LNCAP (cell line): ENCODE data around the gene CYP3A4.

Source experiments
- TF ChIP-seq, protein P1 (sequence below): fragments of 450-650 bp; IDR thresholded peaks from 2 replicates; pipeline ENCODE4 v1.5.1; 2017; ENCODE audit warnings: mild to moderate bottlenecking

CYP3A4 gene

DNA sequence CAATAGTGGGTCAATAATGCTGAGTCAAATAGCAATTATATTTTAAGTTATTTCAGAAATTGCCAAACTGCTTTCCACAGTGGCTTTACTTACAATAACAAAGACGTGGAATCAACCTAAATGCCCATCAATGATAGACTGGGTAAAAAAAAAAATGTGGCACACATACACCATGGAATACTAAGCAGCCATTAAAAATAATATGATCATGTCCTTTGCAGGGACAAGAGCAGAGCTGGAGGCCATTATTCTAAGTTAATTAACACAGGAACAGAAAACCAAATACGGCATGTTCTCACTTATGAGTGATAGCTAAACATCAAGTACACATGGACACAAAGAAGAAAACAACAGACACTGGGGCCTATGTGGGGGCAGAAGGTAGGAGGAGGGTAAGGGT is 15.0 kb upstream of the CYP3A4 start:
- TF ChIP-seq, protein P1, sequence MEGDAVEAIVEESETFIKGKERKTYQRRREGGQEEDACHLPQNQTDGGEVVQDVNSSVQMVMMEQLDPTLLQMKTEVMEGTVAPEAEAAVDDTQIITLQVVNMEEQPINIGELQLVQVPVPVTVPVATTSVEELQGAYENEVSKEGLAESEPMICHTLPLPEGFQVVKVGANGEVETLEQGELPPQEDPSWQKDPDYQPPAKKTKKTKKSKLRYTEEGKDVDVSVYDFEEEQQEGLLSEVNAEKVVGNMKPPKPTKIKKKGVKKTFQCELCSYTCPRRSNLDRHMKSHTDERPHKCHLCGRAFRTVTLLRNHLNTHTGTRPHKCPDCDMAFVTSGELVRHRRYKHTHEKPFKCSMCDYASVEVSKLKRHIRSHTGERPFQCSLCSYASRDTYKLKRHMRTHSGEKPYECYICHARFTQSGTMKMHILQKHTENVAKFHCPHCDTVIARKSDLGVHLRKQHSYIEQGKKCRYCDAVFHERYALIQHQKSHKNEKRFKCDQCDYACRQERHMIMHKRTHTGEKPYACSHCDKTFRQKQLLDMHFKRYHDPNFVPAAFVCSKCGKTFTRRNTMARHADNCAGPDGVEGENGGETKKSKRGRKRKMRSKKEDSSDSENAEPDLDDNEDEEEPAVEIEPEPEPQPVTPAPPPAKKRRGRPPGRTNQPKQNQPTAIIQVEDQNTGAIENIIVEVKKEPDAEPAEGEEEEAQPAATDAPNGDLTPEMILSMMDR: no peak

DNA sequence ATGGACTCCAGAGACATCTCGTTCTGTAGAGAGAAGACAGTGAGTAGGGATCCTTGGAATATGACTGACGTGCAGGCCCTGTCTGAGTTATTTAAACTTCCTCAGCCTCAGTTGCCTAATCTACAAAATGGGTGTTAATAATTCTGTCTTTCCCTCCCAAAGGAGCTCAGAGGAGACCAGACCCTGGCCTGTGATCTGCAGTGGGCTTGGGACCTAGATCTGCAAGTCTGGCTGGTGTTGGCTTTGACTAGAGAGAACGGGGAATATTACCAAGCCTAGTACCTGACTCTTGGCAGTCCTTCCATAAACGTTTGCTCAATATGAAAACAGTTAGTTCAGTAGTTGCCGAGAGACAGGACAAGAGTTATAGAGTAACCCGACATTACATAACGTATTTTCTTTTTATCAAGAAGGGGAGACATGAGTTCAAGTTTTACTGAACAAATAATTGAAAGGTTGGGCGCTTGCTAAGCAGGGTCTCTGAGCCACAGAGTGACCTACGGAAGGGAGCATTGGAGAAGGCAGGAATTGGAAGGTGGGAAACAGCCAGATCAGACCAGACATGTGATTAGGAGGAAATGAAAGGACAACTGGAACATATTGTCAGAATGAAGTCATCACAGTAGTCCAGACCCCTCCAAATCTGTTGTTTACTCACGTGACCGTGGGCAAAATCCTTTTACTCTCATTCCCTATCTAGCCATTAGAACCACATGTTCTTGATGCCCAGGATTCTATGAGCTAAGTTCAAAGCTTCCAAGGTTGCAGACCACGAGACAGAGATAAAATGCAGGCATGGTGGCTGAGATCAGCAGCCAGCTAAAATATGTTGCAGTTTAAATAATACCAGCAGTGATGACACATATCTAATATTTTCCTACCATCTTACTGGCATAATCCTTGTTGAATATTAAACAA is 10.9 kb upstream of the CYP3A4 start:
- TF ChIP-seq, protein P1: no peak

GRCh38 chr7:99793443-99793842 is 9.5 kb upstream of the CYP3A4 start:
- TF ChIP-seq, protein P1: no peak

DNA sequence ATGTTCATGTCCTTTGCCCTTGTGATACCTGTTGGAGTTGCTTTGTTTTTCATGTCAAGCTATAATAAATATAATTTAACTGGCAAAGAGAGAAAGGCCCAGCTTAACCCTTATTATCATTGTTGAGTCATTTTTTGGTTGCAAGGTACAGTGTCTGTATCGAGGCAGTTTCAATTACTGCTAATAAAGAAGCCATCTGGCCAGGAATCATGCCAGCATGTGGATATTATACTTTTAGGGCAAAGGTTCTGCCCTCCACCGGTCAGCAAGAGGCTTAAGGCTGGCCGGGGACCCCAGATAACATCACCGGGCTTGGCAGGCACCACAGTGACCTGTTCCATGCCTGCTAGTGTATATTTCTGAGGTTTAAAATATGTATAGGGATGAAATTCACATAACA is 9.0 kb upstream of the CYP3A4 start:
- TF ChIP-seq, protein P1: no peak

DNA sequence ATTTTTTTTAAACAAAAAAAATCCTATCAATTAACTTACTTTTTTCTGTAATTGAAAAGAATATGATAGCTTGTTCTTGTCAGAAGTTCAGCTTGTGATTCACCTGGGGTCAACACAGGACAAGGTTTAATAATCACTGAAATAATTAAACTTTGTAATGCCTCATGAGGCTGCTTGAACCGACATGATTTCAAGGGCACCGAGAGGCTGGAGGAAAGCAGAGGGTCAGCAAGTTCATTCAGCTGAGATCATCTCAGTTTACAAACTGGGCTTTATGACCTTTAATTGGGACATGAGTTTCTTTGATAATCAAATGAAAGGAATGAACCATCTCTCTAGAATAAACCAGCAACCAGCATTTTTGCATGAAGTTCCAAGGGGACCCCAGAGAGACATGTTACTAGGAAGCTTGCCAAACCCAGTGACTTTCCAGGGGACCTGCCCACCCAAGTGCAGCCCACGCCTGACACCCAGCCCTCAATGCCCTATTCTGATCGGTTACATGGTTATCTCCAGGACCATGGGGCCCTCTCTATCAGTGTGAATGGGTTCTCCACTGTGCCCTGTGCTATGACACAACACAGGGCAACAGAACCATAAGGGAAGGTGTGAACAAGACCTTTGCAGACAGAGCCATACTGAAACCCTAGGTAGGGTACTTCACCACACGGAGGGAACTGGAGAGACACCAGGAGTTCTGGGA is 7.8 kb upstream of the CYP3A4 start:
- TF ChIP-seq, protein P1: no peak

GRCh38 chr7:99791021-99791420 is 7.0 kb upstream of the CYP3A4 start:
- TF ChIP-seq, protein P1: no peak

- TF ChIP-seq, protein P1: no peak
Measured at GRCh38 chr7:99790407-99790806, 6.4 kb upstream of the CYP3A4 start.
